Gastroesophageal sphincter (tissue), 3 donors: ENCODE results near the gene CORO2B.

Experiments used
- POLR2A ChIP-seq, 2 donors: fragments of 450-650 bp; IDR thresholded peaks; one replicate each; pipeline ENCODE4 v1.6.1; 2017; ENCODE audit warnings: antibody characterized with exemption in 2 of 2, mild to moderate bottlenecking in 2 of 2, moderate library complexity in 1 of 2
- POLR2AphosphoS5 ChIP-seq: sonication (generic); formaldehyde crosslinking; IDR thresholded peaks from one replicate; pipeline ENCODE4 v1.6.1; 2017; ENCODE audit warnings: antibody characterized with exemption
- TF ChIP-seq, protein P1 (sequence below), 4 experiments: fragments of 200-600 bp in 2 of 4; fragments of 450-650 bp in 2 of 4; sonication (generic) in 1 of 4; IDR thresholded peaks; one replicate each; pipeline ENCODE4 v1.5.1; 2017 to 2019; ENCODE audit warnings: antibody characterized with exemption in 4 of 4, mild to moderate bottlenecking in 2 of 4, moderate library complexity in 2 of 4

DNA sequence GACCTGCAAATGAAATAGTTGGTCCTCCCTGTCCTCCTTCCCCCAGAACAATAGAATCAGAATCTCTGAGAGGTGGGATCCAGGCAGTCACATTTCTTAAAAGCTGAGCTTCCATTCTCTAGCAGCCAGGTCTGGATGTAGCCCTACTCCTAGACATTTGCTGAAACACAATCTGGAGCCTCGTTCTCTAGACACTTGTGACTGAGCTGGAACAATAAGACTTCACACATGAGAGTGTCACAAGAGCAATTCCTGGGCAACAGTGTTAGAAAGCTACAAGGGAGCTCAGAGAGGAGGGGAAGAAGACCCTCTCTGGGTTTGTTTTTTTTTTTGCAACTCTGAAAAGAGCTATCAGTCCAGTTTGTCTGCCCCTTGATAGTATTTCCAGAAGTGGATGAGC is 14.5 kb downstream of the CORO2B start:
- no peak for TF ChIP-seq POLR2A (IDR thresholded peaks at IDR 0.05)
- no peak for TF ChIP-seq POLR2AphosphoS5
- TF ChIP-seq, protein P1, sequence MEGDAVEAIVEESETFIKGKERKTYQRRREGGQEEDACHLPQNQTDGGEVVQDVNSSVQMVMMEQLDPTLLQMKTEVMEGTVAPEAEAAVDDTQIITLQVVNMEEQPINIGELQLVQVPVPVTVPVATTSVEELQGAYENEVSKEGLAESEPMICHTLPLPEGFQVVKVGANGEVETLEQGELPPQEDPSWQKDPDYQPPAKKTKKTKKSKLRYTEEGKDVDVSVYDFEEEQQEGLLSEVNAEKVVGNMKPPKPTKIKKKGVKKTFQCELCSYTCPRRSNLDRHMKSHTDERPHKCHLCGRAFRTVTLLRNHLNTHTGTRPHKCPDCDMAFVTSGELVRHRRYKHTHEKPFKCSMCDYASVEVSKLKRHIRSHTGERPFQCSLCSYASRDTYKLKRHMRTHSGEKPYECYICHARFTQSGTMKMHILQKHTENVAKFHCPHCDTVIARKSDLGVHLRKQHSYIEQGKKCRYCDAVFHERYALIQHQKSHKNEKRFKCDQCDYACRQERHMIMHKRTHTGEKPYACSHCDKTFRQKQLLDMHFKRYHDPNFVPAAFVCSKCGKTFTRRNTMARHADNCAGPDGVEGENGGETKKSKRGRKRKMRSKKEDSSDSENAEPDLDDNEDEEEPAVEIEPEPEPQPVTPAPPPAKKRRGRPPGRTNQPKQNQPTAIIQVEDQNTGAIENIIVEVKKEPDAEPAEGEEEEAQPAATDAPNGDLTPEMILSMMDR (IDR thresholded peaks at IDR 0.05), result no peak
